HCT116 (cell line): Measurements from ENCODE around the gene ISOC2. TPM values are rescaled to one million over a fixed set of nuclear protein-coding genes. Genes with fewer than 3 reads are reported as not detected.

ENCODE experiments used
- ATAC-seq: fragments of 200-7000 bp; cut with Tn5 transposase; 2 replicates; pipeline ENCODE4 v1.9.1; 2020; ENCODE audit warnings: mild to moderate bottlenecking, moderate library complexity
- BruUV-seq: library from RNA; stranded (reverse); fragments of 400-500 nt; replicated peaks from 2 replicates; lab custom pipeline; 2021; lab: Mats Ljungman, UMichigan
- CTCF ChIA-PET: fragments of 300-600 bp; sonication (Branson Sonifier 250); formaldehyde crosslinking; loops from one replicate; lab custom pipeline; 2021; ENCODE audit warnings: antibody characterized with exemption; lab: Charles Lee
- POLR2A ChIA-PET: fragments of 300-600, 350-600 bp; sonication (Branson Sonifier 250); formaldehyde crosslinking; loops from one replicate; lab custom pipeline; 2021; ENCODE audit warnings: antibody characterized with exemption; lab: Charles Lee
- RAD21 ChIA-PET, 2 experiments: fragments of 300-600 bp; sonication (Branson Sonifier 250); formaldehyde crosslinking; loops; one replicate each; lab custom pipeline; 2023; ENCODE audit warnings: low total read pairs in 2 of 2; ENCODE audit not compliant: uncharacterized antibody in 2 of 2, unreplicated experiment in 2 of 2, low non-redundant PET in 1 of 2; lab: Charles Lee
- DNase-seq: peaks from one replicate; pipeline ENCODE4 v3.0.0-alpha.2; 2010; ENCODE audit warnings: low read depth, low spot score
- H2AFZ ChIP-seq: fragments of 200-600 bp; shearing (Covaris generic), sonication (generic); 2 replicates; pipeline ENCODE4 v1.6.1; 2017; ENCODE audit warnings: low read depth, mixed run types, mixed read lengths, antibody characterized with exemption, low read length; ENCODE audit not compliant: poor library complexity, severe bottlenecking
- H3K27ac ChIP-seq: 2 replicates; pipeline ENCODE4 v1.5.1; 2012; ENCODE audit warnings: low read depth, low read length
- H3K27me3 ChIP-seq: fragments of 200-600 bp; sonication (generic); 2 replicates; pipeline ENCODE4 v1.6.1; 2016; ENCODE audit warnings: mixed run types, low read length, mixed read lengths; ENCODE audit not compliant: insufficient read depth
- H3K36me3 ChIP-seq, 2 experiments: fragments of 200-500 bp in 1 of 2; fragments of 200-600 bp in 1 of 2; sonication (Bioruptor generic) in 1 of 2; sonication (generic) in 1 of 2; 2 replicates each; pipeline versions ENCODE4 v1.5.1 to v1.6.1; 2014 to 2016; ENCODE audit warnings: low read length in 2 of 2, inconsistent platforms in 1 of 2, mixed read lengths in 1 of 2, mixed run types in 1 of 2; ENCODE audit not compliant: insufficient read depth in 2 of 2, control insufficient read depth in 1 of 2
- H3K4me1 ChIP-seq, 2 experiments: fragments of 200-600 bp in 1 of 2; sonication (generic) in 1 of 2; 2 replicates each; pipeline versions ENCODE4 v1.5.1 to v1.6.1; 2012 to 2017; ENCODE audit warnings: low read length in 2 of 2, inconsistent platforms in 1 of 2, mild to moderate bottlenecking in 1 of 2, mixed read lengths in 1 of 2, mixed run types in 1 of 2, moderate library complexity in 1 of 2; ENCODE audit not compliant: insufficient read depth in 2 of 2, control insufficient read depth in 1 of 2
- H3K4me2 ChIP-seq: fragments of 200-600 bp; sonication (generic); 2 replicates; pipeline ENCODE4 v1.6.1; 2017; ENCODE audit warnings: mixed run types, low read length, mixed read lengths
- H3K4me3 ChIP-seq, 2 experiments: fragments of 200-600 bp in 1 of 2; sonication (generic) in 1 of 2; replicated peaks in 1 of 2; 2 replicates each; pipeline ENCODE4 v1.5.1; 2011 to 2016; ENCODE audit warnings: low read length in 2 of 2, control low read depth in 1 of 2, low read depth in 1 of 2, mild to moderate bottlenecking in 1 of 2, mixed read lengths in 1 of 2, mixed run types in 1 of 2
- H3K79me2 ChIP-seq: fragments of 200-600 bp; sonication (generic); 2 replicates; pipeline ENCODE4 v1.6.1; 2017; ENCODE audit warnings: mild to moderate bottlenecking, mixed run types, low read length, moderate library complexity, mixed read lengths; ENCODE audit not compliant: insufficient read depth
- H3K9ac ChIP-seq: fragments of 200-600 bp; sonication (generic); 2 replicates; pipeline ENCODE4 v1.6.1; 2016; ENCODE audit warnings: low read length, mixed read lengths
- H3K9me2 ChIP-seq: fragments of 200-600 bp; sonication (generic), shearing (Covaris generic); 2 replicates; pipeline ENCODE4 v1.6.1; 2017; ENCODE audit warnings: mixed run types, mild to moderate bottlenecking, moderate library complexity; ENCODE audit not compliant: insufficient read depth
- H3K9me3 ChIP-seq, 2 experiments: fragments of 200-500 bp in 1 of 2; fragments of 200-600 bp in 1 of 2; sonication (Bioruptor generic) in 1 of 2; sonication (generic) in 1 of 2; 2 replicates each; pipeline ENCODE4 v1.6.1; 2014 to 2017; ENCODE audit warnings: low read length in 2 of 2, mixed read lengths in 2 of 2, inconsistent platforms in 1 of 2, low read depth in 1 of 2, mild to moderate bottlenecking in 1 of 2, mixed run types in 1 of 2, moderate library complexity in 1 of 2; ENCODE audit not compliant: control insufficient read depth in 1 of 2, insufficient read depth in 1 of 2
- H4K20me1 ChIP-seq: fragments of 200-600 bp; sonication (generic), shearing (Covaris generic); 2 replicates; pipeline ENCODE4 v1.6.1; 2017; ENCODE audit warnings: mixed run types, mild to moderate bottlenecking, moderate library complexity; ENCODE audit not compliant: insufficient read depth
- EZH2 ChIP-seq: fragments of 200-600 bp; sonication (generic); IDR thresholded peaks from 2 replicates; pipeline ENCODE4 v1.6.1; 2017; ENCODE audit warnings: antibody characterized with exemption, mixed run types
- JUND ChIP-seq: IDR thresholded peaks from 2 replicates; pipeline ENCODE4 v1.6.1; 2012
- POLR2AphosphoS5 ChIP-seq: IDR thresholded peaks from 2 replicates; pipeline ENCODE4 v1.6.1; 2011; ENCODE audit warnings: mild to moderate bottlenecking, low read depth, low read length, moderate library complexity
- REST ChIP-seq: IDR thresholded peaks from 2 replicates; pipeline ENCODE4 v1.6.1; 2012; ENCODE audit warnings: low read depth
- SRF ChIP-seq: IDR thresholded peaks from 2 replicates; pipeline ENCODE4 v1.6.1; 2012; ENCODE audit warnings: low read depth
- ZBTB33 ChIP-seq: IDR thresholded peaks from 2 replicates; pipeline ENCODE4 v1.6.1; 2011; ENCODE audit warnings: mild to moderate bottlenecking, low read length, moderate library complexity; ENCODE audit not compliant: insufficient replicate concordance; ENCODE audit errors: extremely low read depth
- intact Hi-C: fragments of 100-400 bp; cut with micrococcal nuclease; formaldehyde crosslinking; loops from 2 replicates; pipeline ENCODE4 v1.10.0; 2022
- total RNA-seq: library from RNA; stranded (reverse); gene quantifications from one replicate; pipeline ENCODE4 v1.2.1, GENCODE V29; 2021; ENCODE audit not compliant: unreplicated experiment

Gene ISOC2
- total RNA-seq, 1 experiment from 2014 or later = 56.8 TPM

- TF ChIP-seq ZBTB33 (no peak), EZH2 (no peak), REST (no peak)
Measured at GRCh38 chr19:55461974-55462626, 658 bp upstream of the ISOC2 start (continued).

GRCh38 chr19:55460670-55461258 lies 678 bp downstream of the ISOC2 start:
- ChIA-PET RAD21 (no interaction called here), CTCF (no interaction called here), POLR2A (no interaction called here)
- BruUV-seq = no TSS peak
- DNase-seq (no peak), ATAC-seq (peak; percentile 38)
- intact Hi-C loops = no loop called here
- Histone ChIP-seq H3K27ac (peak overlapping the region; percentile 87), H4K20me1 (no peaks in the 10 kb centered on the region), H3K4me1 (peaks cover 9 to 23% of the 10 kb centered on the region in 2 experiments), H3K9me3 (no peaks in the 10 kb centered on the region), H3K9ac (peak overlapping the region; percentile 96), H2AFZ (no peak overlapping the region), H3K36me3 (no peaks in the 10 kb centered on the region), H3K4me2 (peak overlapping the region; percentile 98), H3K27me3 (no peaks in the 10 kb centered on the region), H3K79me2 (peaks cover 12% of the 10 kb centered on the region; the same call in 1 of the 2 replicates), H3K9me2 (no peaks in the 10 kb centered on the region), H3K4me3 (peak overlapping the region; percentile 98 to 99)
- TF ChIP-seq JUND (no peak), SRF (no peak), POLR2AphosphoS5 (0 out of 2 replicates have a peak, but pooled peaks have one; percentile 14)
